ENCODE data around the gene CCDC136.

CCDC136 gene

DNA sequence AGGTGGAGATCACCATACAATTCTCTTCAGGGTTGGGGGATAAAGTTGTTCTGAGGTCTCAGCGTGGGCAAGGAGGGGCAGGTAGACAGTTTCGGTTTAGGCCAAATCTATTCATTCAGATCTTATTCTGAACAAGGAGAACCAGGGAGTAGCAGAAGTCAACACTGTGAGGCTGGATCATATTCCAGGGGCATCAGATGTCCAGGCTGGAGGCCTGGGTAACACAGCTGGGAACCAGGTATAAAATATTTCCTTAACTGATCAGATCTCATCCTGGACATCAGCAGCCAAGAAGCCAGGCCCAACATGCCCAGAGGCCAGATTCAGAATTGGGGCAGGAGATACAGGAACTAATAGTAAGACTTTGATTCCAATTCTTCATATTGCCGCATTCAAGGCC is 19.2 kb downstream of the CCDC136 start:
- H3K9me3 Mint-ChIP-seq = no peaks in the 10 kb centered on the region
- no peak overlapping the region for H3K4me3 Mint-ChIP-seq
- peaks cover 27% of the 10 kb centered on the region for H3K36me3 Mint-ChIP-seq (ENCODE audit: low read depth)
- no peak overlapping the region for H3K27ac Mint-ChIP-seq
- peaks cover 46% of the 10 kb centered on the region for H3K4me1 Mint-ChIP-seq
- H3K27me3 Mint-ChIP-seq (ENCODE audit: low read depth) = no peaks in the 10 kb centered on the region
- TF ChIP-seq, protein P1, sequence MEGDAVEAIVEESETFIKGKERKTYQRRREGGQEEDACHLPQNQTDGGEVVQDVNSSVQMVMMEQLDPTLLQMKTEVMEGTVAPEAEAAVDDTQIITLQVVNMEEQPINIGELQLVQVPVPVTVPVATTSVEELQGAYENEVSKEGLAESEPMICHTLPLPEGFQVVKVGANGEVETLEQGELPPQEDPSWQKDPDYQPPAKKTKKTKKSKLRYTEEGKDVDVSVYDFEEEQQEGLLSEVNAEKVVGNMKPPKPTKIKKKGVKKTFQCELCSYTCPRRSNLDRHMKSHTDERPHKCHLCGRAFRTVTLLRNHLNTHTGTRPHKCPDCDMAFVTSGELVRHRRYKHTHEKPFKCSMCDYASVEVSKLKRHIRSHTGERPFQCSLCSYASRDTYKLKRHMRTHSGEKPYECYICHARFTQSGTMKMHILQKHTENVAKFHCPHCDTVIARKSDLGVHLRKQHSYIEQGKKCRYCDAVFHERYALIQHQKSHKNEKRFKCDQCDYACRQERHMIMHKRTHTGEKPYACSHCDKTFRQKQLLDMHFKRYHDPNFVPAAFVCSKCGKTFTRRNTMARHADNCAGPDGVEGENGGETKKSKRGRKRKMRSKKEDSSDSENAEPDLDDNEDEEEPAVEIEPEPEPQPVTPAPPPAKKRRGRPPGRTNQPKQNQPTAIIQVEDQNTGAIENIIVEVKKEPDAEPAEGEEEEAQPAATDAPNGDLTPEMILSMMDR (IDR thresholded peaks at IDR 0.05; ENCODE audit: unreplicated experiment in 3 of 3) = no peak

DNA sequence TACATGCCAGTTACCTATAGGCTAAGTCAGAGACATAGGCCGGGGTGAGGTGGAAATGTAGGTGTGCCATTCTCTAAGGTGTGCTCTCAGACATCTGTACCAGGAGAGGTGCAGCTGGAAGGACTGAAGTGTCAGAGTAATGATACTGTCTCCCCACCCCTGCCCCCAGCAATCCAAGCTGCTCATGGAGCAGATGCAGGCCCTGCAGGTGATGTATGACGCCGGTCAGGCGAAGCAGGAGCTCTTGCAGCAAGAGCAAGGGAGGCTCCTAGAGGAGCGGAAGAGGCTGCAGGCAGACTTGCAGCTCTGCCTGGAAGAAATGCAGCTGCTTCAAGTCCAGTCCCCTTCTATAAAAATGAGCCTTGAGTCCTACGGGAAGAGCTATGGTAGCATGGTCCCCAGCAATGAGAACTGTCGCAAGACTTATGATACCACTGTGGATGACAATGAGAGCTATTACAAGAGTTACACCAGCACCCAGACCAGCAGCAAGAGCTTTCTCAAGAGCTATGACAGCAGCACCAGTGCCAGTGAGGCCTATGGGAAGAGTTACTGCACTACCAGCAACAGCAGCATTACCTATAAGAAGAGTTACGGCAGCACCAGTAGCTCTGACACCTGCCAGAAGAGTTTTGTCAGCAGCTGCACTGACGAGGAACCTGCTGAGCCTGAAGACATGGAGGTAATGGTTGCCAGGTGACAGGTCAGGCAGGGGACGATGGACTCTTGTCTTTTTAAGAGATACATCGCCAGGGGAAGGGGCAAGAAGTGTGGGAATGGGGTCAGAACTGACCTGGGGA is 20.1 kb downstream of the CCDC136 start:
- no peak overlapping the region for H3K27ac Mint-ChIP-seq
- H3K27me3 Mint-ChIP-seq (ENCODE audit: low read depth) = peaks cover under 1% of the 10 kb centered on the region
- H3K4me1 Mint-ChIP-seq = peaks cover 38% of the 10 kb centered on the region
- TF ChIP-seq, protein P1 (IDR thresholded peaks at IDR 0.05; ENCODE audit: unreplicated experiment in 3 of 3) = no peak
- H3K4me3 Mint-ChIP-seq = no peak overlapping the region
- H3K36me3 Mint-ChIP-seq (ENCODE audit: low read depth) = peaks cover 20% of the 10 kb centered on the region
- H3K9me3 Mint-ChIP-seq = no peaks in the 10 kb centered on the region

DNA sequence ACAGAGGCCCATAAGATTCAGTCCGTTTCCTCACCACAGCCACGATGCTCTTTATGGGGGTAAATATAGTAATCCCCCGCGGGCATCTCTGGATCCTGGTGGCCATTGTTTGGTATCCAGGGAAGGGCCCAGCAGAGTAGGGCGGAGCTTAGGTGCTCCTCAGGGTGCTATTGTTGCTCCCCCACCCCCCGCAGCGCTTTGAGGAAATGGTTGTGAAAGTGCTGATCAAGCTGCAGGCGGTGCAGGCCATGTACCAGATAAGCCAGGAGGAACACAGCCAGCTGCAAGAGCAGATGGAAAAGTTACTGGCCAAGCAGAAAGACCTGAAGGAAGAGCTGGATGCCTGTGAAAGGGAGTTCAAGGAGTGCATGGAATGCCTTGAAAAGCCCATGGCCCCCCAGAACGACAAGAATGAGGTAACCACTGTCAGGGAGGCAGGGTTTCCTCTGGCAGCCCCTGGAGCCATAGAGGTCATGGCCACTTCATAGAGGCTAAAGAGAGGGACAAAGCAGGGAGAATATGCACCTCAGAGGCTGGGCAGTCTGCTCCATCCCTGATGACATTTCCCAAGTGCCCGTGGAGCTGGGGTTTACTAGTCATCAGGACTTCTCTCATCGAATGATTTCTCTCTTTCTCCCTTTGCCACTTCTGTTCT is 20.9 kb downstream of the CCDC136 start:
- H3K36me3 Mint-ChIP-seq (ENCODE audit: low read depth) = peaks cover 15% of the 10 kb centered on the region
- peaks cover 3% of the 10 kb centered on the region for H3K27me3 Mint-ChIP-seq (ENCODE audit: low read depth)
- H3K9me3 Mint-ChIP-seq = no peaks in the 10 kb centered on the region
- TF ChIP-seq, protein P1 (IDR thresholded peaks at IDR 0.05; ENCODE audit: unreplicated experiment in 3 of 3) = no peak
- H3K4me1 Mint-ChIP-seq = peaks cover 32% of the 10 kb centered on the region
- no peak overlapping the region for H3K4me3 Mint-ChIP-seq
- no peak overlapping the region for H3K27ac Mint-ChIP-seq

DNA sequence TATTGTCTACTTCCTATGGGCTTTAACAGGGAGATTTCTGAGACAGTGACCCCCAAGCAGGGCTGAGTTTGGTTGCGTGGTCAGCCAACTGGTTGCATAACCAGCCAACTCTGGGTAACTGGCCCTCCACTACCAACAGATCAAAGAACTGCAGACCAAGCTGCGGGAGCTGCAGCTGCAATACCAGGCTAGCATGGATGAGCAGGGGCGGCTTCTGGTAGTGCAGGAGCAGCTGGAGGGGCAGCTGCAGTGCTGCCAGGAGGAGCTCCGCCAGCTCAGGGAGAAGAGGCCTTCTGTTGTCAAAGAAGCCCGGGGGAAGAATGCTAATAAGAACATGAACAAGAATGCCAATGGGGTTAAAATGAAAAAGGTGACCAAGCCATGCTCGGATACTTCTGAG is 22.7 kb downstream of the CCDC136 start:
- Mint-ChIP-seq H3K4me3 (peak overlapping the region in 1 of 3 experiments; percentile 16), H3K36me3 (ENCODE audit: low read depth) (peaks cover 5% of the 10 kb centered on the region), H3K9me3 (no peaks in the 10 kb centered on the region), H3K27ac (peak overlapping the region; percentile 4 to 61 (median 40)), H3K27me3 (ENCODE audit: low read depth) (peaks cover 8% of the 10 kb centered on the region), H3K4me1 (peaks cover 39% of the 10 kb centered on the region)
- TF ChIP-seq, protein P1 (IDR thresholded peaks at IDR 0.05; ENCODE audit: unreplicated experiment in 3 of 3) = no peak

DNA sequence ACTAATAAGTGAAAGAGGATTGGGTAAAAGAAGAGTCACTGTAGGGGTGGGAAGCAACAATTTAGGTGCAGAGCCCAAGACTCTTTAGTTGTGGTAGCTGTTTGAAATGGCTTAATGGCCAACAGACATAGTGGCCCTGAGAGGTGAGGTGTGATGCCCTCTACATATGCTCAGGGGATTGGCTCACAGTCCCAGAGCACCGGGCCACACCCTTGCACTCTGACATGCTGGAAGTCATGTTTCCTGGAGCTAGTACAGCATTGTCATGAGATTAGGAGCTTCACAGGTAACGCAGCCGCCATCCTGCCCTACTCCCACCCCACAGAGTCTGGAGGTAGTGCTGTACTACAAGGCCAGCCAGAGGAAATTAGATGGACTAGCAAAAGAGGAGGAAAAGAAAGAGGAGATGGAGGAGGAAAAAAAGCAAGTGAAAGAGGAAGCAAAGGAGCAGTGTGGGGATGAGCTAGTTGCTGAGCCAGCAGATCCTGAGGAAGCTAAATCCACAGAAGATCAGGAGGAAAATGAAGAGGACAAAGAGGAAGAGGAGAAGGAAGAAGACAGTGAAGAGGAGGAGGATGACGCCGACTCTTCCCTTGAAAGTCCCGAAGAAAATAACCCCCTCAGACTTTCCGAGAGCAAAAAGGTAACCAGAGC is 23.6 kb downstream of the CCDC136 start:
- Mint-ChIP-seq H3K36me3 (ENCODE audit: low read depth) (no peaks in the 10 kb centered on the region), H3K4me3 (no peak overlapping the region), H3K4me1 (peaks cover 40% of the 10 kb centered on the region), H3K27me3 (ENCODE audit: low read depth) (peaks cover 8% of the 10 kb centered on the region), H3K27ac (no peak overlapping the region), H3K9me3 (no peaks in the 10 kb centered on the region)
- TF ChIP-seq, protein P1 (IDR thresholded peaks at IDR 0.05; ENCODE audit: unreplicated experiment in 3 of 3) = no peak

Data from nephron (organoid).